Adrenal gland (tissue), 12 donors: ENCODE measurements around the gene CASKIN2. TPM values are rescaled to one million over a fixed set of nuclear protein-coding genes. Genes with fewer than 3 reads are reported as not detected.

Experiments
- DNase-seq, 7 donors: peaks; one replicate each; pipeline ENCODE4 v3.0.0-alpha.2; 2019 to 2020
- H3K27ac ChIP-seq, 5 donors: fragments of 200-600 bp; sonication (generic) in 4 of 5; 1 replicate in 3 of 5; 2 replicates in 2 of 5; pipeline versions ENCODE4 v1.5.1 to v1.8.0; 2016 to 2020; ENCODE audit warnings: mild to moderate bottlenecking in 1 of 5
- H3K27me3 ChIP-seq: fragments of 200-600 bp; 2 replicates; pipeline ENCODE4 v1.8.0; 2021
- H3K36me3 ChIP-seq, 2 donors: fragments of 200-600 bp; replicated peaks in 1 of 2; 1 replicate in 1 of 2; 2 replicates in 1 of 2; pipeline versions ENCODE4 v1.5.1 to v1.8.0; 2018 to 2022
- H3K4me1 ChIP-seq, 2 donors: fragments of 200-600 bp; replicated peaks in 1 of 2; 1 replicate in 1 of 2; 2 replicates in 1 of 2; pipeline versions ENCODE4 v1.5.1 to v1.8.0; 2018 to 2021
- H3K4me3 ChIP-seq, 4 donors: fragments of 200-600 bp; sonication (generic) in 3 of 4; one replicate each; pipeline ENCODE4 v1.5.1; 2016 to 2018
- H3K9me3 ChIP-seq, 3 donors: fragments of 200-600 bp; sonication (generic) in 1 of 3; replicated peaks in 1 of 3; 1 replicate in 2 of 3; 2 replicates in 1 of 3; pipeline versions ENCODE4 v1.5.1 to v1.8.0; 2016 to 2021
- CTCF ChIP-seq, 6 experiments: fragments of 450-650 bp in 4 of 6; fragments of 200-600 bp in 2 of 6; sonication (generic) in 1 of 6; IDR thresholded peaks; 1 replicate in 5 of 6; 2 replicates in 1 of 6; pipeline versions ENCODE4 v1.5.1 to v1.8.0; 2016 to 2021; ENCODE audit warnings: antibody characterized with exemption in 6 of 6, mild to moderate bottlenecking in 2 of 6, moderate library complexity in 1 of 6
- POLR2A ChIP-seq, 2 donors: fragments of 450-650 bp; IDR thresholded peaks; one replicate each; pipeline ENCODE4 v1.6.1; 2017; ENCODE audit warnings: antibody characterized with exemption in 2 of 2, mild to moderate bottlenecking in 2 of 2, moderate library complexity in 1 of 2
- WGBS, 4 donors: extraction: QIAGEN DNeasy Blood & Tissue Kit in 2 of 4; methylation state at CpG; one replicate each; pipeline versions ENCODE4 v1.1.5 to v1.1.7; 2013 to 2017; 5-methylcytosine and 5-hydroxymethylcytosine counted together
- intact Hi-C, 2 donors: fragments of 100-400 bp; cut with DNase I; formaldehyde crosslinking; loops; one replicate each; pipeline versions ENCODE4 v1.14.1 to v1.15.0; 2022 to 2023
- polyA plus RNA-seq, 3 donors: library from polyadenylated mRNA; stranded (reverse); fragments of 200-250 nt in 2 of 3; fragments of 350-450 nt in 1 of 3; fragmentation: Illumina TruSeq in 1 of 3; extraction: RNeasy Lipid Tissue Mini Kit (QIAGEN cat#74804) in 1 of 3; gene quantifications; one replicate each; pipeline ENCODE4 v1.2.3, GENCODE V29; 2013 to 2014
- total RNA-seq, 9 donors: library from RNA; depleted of rRNA in 4 of 9; stranded (reverse); fragments of >200 nt in 4 of 9; fragments of 120-200 nt in 1 of 9; fragmentation: NEBNext Ultra II Directional in 1 of 9; extraction: Animal tissue kit (Norgen Biotek cat#: 25700) in 1 of 9; gene quantifications; one replicate each; pipeline versions ENCODE4 v1.1.0 to v1.2.4, GENCODE V29; 2013 to 2023
- donor health status: healthy with polysubstance abuse.
- donor health status: Bipolar disorder and iron deficiency.
- donor health status: DM: yes; HTN: yes; CAD: no.
- donor health status: DM: no; HTN: no; CAD: no.
- donor health status: DM: no; HTN: no; CAD: no.
- donor health status: DM: yes; HTN: yes; CAD: no.

The CASKIN2 gene
- total and polyA plus RNA-seq, 12 donors: 10.1 to 90.8 (median 35.3) TPM

GRCh38 chr17:75512926-75513640, 2.3 kb downstream of the CASKIN2 start:
- TF ChIP-seq CTCF (IDR thresholded peaks at IDR 0.05) (no peak), POLR2A (IDR thresholded peaks at IDR 0.05) (no peak)
- peak overlapping the region in 1 of 4 donors; percentile 94 for H3K4me3 ChIP-seq
- no peaks in the 10 kb centered on the region for H3K9me3 ChIP-seq
- no peaks in the 10 kb centered on the region for H3K27me3 ChIP-seq
- H3K4me1 ChIP-seq: peaks cover 26 to 68% of the 10 kb centered on the region in 2 donors
- H3K36me3 ChIP-seq: peaks cover 0 to 8% of the 10 kb centered on the region in 2 donors
- 53 to 71% (median 58%) methylated on average over 10 of the region's 10 CpGs for WGBS, 4 donors
- DNase-seq: peak in 1 of 7 donors; percentile 26
- intact Hi-C loops: loop anchor here in 1 of 2 donors (5.0 to 10.0 kb wide), 2 partner anchors 36 to 188 kb away; no protein-coding TSS in a partner anchor
- H3K27ac ChIP-seq: peak overlapping the region in 2 of 5 donors; percentile 86 to 93

GRCh38 chr17:75511610-75512575, 3.4 kb downstream of the CASKIN2 start:
- WGBS, 4 donors: 46 to 57% (median 52%) methylated on average over 8 to 13 of the region's 13 CpGs
- Histone ChIP-seq H3K4me3 (peak overlapping the region in 1 of 4 donors; percentile 28), H3K36me3 (peaks cover 0 to 12% of the 10 kb centered on the region in 2 donors), H3K27ac (peak overlapping the region in 3 of 5 donors; percentile 21 to 93 (median 86)), H3K4me1 (peaks cover 26 to 59% of the 10 kb centered on the region in 2 donors), H3K27me3 (no peaks in the 10 kb centered on the region), H3K9me3 (no peaks in the 10 kb centered on the region)
- peak in 6 of 7 donors; percentile 59 to 75 (median 71) for DNase-seq
- TF ChIP-seq POLR2A (IDR thresholded peaks at IDR 0.05) (no peak), CTCF (IDR thresholded peaks at IDR 0.05) (no peak)
- intact Hi-C loops: loop anchor here in 1 of 2 donors (5.0 to 10.0 kb wide), 2 partner anchors 35 to 187 kb away; no protein-coding TSS in a partner anchor

GRCh38 chr17:75511270-75511609, 4.1 kb downstream of the CASKIN2 start:
- Histone ChIP-seq H3K4me1 (peaks cover 26 to 59% of the 10 kb centered on the region in 2 donors), H3K9me3 (no peaks in the 10 kb centered on the region), H3K27ac (peak overlapping the region in 3 of 5 donors; percentile 21 to 93 (median 86)), H3K4me3 (peak overlapping the region in 1 of 4 donors; percentile 28), H3K36me3 (peaks cover 0 to 18% of the 10 kb centered on the region in 2 donors), H3K27me3 (no peaks in the 10 kb centered on the region)
- TF ChIP-seq POLR2A (IDR thresholded peaks at IDR 0.05): no peak
- no peak for TF ChIP-seq CTCF (IDR thresholded peaks at IDR 0.05)
- no peak for DNase-seq
- 76 to 83% (median 76%) methylated on average over 4 of the region's 4 CpGs for WGBS, 4 donors
- intact Hi-C loops: loop anchor here in 1 of 2 donors (5.0 to 10.0 kb wide), 2 partner anchors 34 to 186 kb away; no protein-coding TSS in a partner anchor
